ENCODE results near the gene NOX3.

The NOX3 gene

DNA sequence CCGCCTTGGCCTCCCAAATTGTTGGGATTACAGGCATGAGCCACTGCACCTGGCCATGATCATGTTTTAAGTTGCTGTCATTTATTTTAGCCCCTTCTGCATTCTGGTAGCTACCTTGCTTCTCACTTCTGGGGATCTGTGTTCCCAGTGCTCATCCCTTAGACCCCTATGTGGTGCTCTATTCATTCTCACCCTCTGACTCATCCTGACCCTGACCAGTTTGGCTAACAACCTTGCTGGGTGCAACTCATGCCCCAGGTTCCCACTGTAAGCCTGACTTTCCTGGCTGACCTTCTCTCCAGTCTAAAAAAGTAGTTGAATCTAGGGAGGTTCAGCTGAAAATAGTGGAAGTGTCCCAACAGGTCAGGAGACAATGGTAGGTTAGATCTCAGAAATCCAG, 47.4 kb downstream of the NOX3 start:
- no peak overlapping the region for H3K27ac ChIP-seq
- TF ChIP-seq CTCF (conservative IDR thresholded peaks at IDR 0.05), result no peak
- TF ChIP-seq ZFX (IDR thresholded peaks at IDR 0.05), result no peak

DNA sequence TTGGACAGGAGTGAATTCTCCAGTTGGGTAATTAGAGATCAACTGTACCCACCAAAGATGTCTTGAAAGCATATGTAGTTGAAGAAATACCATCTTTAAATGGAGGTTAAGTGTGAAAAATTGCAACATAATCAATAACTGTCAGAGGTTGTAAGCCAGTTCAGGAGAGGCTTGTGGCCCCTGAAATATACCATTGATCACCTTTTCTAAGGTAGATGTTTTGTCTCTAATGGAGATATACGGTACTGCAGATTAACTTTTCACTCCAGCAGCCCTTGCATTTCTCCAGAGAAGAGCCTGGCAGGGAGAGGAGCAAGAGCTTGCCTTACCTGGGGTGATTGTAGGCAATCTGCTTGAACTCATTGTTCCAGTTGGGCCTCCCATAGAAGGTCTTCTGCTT, 48.8 kb downstream of the NOX3 start:
- no peak for TF ChIP-seq ZFX (IDR thresholded peaks at IDR 0.05)
- TF ChIP-seq CTCF (conservative IDR thresholded peaks at IDR 0.05), result no peak

DNA sequence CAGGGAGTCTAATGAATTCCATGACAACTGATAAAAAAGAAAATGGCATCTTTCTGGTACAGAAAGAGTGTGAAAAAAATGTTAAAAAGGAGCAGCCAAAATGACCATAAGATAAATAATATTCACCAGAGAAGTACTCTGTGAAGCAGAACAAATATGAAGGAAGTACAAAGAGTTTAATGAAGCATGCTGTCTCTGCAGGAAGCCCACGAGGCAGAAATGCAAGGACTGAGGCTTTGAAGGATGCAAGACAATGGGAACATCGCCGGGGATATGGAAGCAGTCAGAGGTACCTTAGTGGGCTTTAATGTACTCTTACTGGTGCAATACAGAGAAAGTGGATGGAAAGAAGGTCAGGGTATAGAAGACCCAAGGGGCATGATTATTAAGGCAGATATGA, 50.7 kb downstream of the NOX3 start:
- H3K27ac ChIP-seq, result no peak overlapping the region
- TF ChIP-seq CTCF (conservative IDR thresholded peaks at IDR 0.05) (no peak), ZFX (IDR thresholded peaks at IDR 0.05) (no peak)

More for the DNA sequence above, 48.8 kb downstream of the NOX3 start:
- H3K27ac ChIP-seq, result no peak overlapping the region

DNA sequence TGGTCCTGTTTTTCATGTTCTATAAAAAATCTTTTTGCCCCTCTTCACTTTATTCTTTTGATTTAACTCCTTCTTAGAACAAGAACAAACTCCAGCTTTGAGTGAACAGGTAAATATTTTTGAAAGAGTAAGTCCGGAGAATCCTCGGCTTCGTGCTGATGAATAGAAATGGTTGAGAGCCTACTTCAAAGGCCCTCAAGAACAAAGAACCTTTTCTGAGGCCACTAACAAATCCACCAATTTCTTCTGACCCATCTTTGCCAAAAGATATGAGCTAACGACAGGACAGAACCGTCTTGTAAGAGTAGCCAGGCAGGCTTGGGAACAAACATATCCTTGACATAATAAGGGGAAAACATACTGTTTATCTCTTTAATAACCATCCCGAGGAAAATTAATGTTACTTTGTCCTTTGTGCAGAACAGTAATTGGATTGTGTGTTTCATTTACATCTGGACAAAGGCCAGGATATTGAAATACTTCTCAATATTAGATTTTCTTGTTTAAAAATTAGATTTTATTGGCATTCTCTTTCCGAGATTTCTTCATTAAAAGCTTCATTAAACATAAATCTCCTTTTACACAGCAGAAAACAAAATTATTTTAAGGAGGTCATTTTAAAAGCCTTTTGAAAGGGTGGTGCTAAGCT, 52.9 kb downstream of the NOX3 start:
- H3K27ac ChIP-seq, result no peak overlapping the region
- TF ChIP-seq ZFX (IDR thresholded peaks at IDR 0.05), result no peak
- TF ChIP-seq CTCF (conservative IDR thresholded peaks at IDR 0.05), result no peak

DNA sequence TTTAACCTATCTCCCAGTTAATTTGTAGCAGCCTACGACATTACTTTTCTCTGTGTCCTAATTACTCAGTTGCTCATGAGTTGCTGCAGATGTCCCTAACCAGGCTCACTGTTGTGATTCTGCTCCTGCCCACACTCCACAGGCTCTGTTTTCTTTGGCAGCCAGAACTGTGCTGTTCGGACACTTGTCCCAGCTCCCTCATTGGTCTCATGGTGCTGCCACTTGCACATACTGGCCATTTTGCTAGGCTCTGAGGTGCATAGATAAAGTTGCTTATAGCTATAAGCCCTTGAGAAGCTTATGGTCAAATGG, 55.0 kb downstream of the NOX3 start:
- no peak overlapping the region for H3K27ac ChIP-seq
- TF ChIP-seq CTCF (conservative IDR thresholded peaks at IDR 0.05) (no peak), ZFX (IDR thresholded peaks at IDR 0.05) (no peak)

DNA sequence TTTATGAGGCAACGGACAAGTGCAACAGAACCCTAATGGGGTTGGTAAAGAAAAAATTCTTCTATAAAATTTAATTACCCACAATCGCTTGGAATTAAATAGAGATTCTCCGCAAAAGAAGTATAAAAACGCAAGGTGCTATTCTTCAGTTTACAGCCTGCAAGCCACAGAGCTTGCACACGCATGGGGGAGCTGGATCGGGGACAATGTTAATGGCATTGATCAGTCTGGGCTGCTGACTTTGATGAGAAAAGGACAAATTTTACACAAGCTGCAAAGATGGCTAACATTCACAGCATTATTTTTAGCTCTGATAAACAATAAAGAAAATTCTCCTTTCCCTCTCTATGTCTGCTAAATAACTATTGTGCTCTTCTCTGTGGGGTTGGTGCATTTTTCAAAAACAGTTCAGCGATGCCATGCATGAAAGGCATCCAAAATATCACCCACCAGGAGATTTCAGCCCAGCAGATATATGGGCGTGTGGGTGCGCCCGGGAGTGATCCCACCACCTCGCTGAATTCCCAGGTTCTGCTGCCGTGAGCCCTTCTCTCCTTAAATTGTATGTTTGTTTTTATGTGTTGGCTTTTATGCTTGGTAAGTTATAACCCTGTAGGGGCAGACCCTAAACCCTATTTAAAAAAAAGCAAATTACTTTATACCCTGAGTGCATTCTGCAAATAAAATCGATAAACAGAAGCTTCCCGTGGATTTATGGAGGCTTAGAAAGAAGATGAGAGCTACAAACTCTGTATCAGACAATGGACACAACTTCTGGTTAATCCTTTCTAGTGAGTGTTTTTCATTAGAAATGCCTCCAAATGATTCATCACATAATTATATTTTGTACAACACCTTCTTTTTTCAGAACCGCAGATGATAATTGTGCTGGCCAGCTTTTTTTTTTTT, 55.6 kb downstream of the NOX3 start:
- TF ChIP-seq CTCF (conservative IDR thresholded peaks at IDR 0.05), result no peak
- no peak for TF ChIP-seq ZFX (IDR thresholded peaks at IDR 0.05)
- no peak overlapping the region for H3K27ac ChIP-seq

GRCh38 chr6:155399062-155399744, 56.4 kb downstream of the NOX3 start:
- no peak for TF ChIP-seq CTCF (conservative IDR thresholded peaks at IDR 0.05)
- no peak for TF ChIP-seq ZFX (IDR thresholded peaks at IDR 0.05)
- H3K27ac ChIP-seq, result no peak overlapping the region

All from C4-2B (cell line).